Measurements from ENCODE around the gene MAMDC4.
A peak's percentile ranks its signal among the peaks of the same experiment; 100 is the strongest.

Gene MAMDC4

DNA sequence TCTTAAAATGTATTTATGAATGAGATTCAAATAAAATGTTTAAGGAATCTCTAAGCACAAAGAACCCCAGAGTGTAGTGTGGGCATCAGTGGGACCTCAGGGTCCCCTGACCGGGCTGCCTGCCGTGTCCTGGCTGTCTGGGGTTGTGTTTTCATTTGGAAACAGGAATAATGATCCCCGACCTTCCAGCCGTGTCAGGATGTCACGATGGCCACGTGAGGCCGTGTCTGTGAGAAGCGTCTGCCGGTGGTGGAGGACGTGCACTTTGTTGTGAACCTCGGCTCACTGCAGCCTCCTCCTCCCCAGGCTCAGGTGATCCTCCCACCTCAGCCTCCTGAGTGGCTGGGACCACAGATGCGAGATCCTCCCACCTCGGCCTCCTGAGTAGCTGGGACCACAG, 38.5 kb downstream of the MAMDC4 start:
- DNase-seq (ENCODE audit: low spot score): no peak

DNA sequence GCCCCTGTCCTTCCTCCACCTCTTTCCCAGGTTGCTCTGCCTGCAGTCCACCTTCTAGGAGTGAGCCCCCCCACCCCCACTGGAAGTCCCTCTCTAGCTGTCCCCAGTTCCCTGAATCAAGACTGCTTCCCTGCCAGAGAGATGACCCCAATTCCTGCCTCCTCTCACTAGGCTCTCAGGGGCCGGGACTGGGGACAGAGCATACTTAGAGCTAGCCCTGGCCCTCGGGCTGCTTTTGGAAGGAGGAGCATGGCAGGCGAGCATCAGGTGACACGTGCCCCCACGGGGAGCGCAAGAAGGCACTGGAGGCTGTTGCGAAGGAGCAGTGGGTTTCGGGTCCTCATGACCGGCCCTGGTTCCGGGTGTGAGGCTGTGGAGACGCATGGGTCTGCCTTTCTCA, 43.9 kb downstream of the MAMDC4 start:
- DNase-seq (ENCODE audit: low spot score): no peak

DNA sequence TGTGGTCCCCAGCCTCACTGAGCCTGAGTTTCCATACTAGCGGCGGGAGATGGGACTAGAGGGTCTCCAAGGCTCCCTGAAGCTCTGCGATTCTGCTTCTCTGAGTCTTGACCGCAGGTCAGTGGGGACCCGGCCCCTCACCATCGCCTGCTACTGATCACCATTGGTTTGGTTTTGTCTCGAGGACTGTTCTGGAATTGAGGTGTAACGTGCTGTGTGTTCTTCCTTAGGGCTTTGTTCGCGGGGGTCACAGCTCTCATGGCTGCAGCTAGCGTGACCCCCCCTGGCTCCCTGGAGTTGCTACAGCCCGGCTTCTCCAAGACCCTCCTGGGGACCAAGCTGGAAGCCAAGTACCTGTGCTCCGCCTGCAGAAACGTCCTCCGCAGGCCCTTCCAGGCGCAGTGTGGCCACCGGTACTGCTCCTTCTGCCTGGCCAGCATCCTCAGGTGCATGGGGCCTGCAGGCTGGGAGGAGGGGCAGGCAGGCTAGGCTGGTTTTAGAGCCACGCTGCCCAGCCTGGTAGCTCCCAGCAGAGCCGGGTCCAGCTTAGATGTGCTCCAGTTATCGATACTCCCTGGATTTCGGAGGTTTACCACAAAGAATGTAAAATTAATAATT, 46.4 kb downstream of the MAMDC4 start:
- DNase-seq (ENCODE audit: low spot score): no peak

DNA sequence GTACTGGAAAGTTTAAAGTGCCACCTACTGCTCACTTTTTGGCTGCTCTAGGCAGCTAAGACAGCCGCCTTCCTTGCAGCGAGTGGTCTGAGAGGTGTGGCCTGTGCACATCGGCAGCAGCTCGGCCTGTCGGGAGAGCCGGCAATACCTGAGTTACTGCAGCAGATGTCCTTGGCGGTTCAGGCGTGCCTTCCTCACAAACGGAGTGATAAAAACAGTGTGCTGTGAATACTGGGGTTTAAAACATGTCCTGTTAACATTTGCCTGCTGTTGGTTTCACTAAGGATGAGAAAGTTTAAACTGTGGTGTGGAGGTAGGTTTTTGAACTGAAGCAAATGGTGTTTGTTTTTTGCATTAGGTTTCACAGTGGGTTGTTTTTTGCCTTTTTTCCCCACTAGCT, 47.0 kb downstream of the MAMDC4 start:
- DNase-seq (ENCODE audit: low spot score): no peak

DNA sequence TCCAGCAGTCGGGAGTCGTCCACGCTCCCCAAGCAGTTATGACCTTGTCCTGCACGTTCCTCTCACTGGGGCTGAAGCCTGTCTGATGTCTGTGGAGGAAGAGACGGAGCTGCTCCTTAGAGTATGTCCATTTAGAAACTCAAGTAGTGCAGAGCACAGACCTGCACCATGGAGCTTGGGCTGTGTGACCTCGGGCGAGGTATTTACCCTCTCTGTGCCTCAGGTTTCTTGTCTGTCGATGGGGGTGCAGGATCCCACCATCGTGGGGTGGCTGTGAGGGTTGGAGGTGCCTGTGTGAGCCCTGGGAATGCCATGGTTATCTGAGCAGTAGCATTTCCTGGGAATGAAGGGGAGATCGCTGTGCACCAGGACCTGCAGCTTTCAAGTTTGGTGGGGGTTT, 48.4 kb downstream of the MAMDC4 start:
- DNase-seq (ENCODE audit: low spot score): no peak

DNA sequence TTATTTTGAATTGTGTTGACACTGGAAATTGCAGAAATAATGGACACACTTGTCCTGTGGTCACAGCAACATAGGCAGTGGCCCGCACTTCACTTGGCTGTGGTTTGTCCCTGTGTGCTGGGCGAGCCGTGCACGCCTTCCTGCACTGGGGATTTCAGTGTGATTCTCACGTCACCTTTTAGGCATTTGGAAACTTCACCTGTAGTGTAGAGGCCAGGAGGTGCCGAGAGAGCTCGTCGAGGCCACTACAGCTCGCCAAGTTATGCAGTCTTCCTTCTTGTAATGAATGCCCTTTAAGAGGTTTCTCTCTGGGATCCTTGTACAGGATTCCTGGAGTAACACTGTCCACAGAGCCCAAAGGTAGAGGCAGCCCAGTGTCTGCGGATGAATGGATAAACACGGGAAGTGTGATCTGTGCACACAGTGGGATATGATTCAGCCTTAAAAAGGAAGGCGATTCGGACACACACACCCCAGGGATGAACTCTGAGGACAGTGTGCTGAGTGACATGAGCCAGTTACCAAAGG, 48.9 kb downstream of the MAMDC4 start:
- no peak for DNase-seq (ENCODE audit: low spot score)

DNA sequence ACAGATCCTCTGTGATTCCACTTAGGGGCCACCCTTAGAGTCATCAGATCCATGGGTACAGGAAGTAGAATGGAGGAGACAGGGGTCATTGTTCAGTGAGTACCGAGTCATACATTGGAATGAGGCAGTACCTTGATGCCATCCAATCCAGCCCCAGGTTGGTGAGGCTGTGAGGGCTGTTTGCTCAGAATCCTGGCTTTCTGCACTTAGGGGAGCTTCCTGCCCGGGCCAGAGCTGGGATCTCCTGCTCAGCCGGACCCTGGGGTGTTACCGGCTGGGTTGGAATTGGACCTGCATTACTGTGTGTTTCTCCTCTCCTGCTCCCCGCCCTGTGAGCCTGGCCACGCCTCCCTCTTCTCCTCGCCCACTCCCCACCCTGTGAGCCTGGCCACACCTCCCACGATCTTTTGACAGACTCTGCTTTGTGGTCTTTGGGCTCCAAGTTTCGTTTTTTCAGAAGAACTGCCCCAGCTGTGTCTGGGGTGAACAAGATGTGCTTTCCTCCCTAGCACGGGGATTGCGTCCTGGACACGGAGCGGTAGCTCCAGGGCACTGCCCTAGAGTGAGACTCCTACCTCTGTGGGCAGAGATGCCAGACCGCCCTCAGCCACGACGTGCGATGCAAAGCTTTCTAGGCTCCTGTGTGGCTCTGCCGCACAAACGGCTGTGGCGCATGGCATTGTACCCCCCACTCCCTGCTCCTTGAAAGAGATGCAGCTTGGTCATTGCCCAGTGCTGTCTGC, 49.5 kb downstream of the MAMDC4 start:
- DNase-seq (ENCODE audit: low spot score): peak; percentile 62

DNA sequence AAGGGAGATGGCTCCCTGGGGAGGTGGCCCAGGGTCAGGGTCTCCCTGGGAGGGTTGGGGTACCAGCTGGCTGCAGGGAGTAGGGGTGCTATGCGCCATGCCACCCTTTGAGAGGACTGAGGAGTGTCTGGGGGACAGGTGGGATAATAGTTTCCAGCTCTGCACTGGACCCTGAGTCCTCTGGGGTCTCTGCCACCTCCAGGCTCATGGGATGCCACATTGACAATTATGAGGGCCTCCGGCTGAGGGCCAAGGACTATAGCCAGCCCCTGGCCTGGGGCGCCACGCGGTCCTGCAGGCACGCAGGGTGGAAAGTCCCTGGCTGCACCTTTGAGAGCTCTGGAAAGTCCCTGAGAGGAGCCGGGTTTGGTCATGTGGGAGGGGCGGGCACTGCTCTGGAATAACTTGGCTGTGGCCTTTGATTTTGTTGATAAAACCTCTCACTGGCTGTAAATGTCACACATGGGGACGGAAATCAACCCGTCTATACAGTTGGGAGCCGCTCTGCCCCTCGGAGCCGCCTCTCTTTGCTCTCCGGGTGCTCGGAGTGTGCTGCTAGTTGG, 50.2 kb downstream of the MAMDC4 start:
- peak; percentile 78 for DNase-seq (ENCODE audit: low spot score)

DNA sequence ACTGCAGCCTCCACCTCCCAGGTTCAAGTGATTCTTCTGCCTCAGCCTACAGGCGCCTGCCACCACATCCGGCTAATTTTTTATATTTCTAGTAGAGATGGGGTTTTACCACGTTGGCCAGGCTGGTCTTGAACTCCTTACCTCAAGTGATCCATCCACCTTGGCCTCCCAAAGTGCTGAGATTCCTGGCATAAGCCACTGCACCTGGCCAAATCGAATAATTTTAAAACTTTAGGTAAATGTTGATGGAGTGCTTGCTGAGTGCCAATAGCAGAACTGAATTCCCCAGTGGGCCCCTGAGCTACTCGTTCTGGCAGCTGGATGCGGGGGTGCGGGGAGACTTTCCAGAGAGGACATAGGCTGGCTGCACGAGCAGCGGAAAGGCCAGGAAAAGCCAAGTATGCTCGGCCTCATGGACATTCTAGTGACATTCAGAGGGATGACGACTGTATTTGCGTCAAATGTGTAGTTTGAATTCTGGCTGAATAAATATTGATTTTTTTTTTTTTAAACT, 51.0 kb downstream of the MAMDC4 start:
- peak; percentile 28 for DNase-seq (ENCODE audit: low spot score)

DNA sequence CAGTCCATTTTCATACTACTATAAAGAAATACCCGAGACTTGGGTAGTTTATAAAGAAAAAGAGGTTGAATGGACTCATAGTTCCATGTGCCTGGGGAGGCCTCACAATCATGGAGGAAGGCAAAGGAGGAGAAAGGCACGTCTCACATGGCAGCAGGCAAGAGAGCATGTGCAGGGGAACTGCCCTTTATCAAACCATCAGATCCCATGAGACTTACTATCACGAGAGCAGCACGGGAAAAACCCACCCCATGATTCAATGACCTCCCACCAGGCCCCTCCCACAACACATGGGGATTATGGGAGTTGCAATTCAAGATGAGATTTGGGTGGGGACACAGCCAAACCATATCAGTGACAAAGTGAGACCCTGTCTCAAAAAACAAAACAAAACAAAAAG, 54.1 kb downstream of the MAMDC4 start:
- DNase-seq (ENCODE audit: low spot score): no peak

DNA sequence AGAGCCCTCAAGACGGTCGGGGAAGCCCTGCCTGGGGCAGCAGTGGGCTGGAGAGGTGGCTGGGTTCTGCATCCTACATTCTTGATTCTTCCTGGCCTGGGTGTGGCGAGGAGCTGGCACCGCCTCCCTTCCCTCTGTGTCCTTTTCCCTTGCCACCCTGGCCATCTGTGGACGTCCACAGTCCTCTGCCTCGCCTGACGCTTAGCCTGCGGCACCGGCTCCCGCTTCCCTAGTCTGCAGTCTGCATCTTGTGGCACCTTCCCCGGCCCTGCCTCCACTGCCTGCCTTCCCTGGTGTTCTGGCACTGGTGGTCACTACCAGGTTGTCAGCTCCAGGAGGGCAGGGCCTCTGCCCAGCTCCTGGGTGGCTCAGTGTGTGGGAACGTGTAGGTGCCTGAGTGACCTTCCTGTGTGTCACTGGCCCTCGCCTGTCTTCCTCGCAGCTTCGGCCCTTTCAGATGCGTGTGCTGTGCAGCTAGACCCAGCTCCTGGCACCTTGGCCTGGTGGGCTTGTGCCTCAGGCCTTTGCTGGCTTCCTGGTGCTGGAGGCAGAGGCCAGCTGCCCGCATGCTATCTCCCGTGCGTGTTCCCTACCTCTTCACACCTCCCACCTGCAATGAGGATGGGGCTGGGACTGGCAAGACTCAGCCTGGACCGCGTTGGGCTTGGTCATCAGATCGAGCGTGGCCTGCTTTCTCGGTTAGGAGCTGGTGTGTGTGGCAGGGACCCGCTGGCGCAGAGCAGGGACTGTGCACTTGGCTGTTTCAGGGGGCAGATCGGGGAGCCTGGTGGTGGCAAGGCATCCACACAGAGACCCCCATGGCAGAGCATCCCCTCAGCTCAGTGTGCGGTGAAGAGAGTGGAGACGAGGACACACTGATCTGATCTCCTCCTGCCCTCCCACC, 55.1 kb downstream of the MAMDC4 start:
- no peak for DNase-seq (ENCODE audit: low spot score)

Measured in hepatic stellate cell (primary cell).